HepG2 (cell line): ENCODE measurements around the gene MLLT10. TPM values are rescaled to one million over a fixed set of nuclear protein-coding genes. Genes with fewer than 3 reads are reported as not detected.

ENCODE experiments used
- ATAC-seq: fragments of 200-7000 bp; cut with Tn5 transposase; 3 replicates; pipeline ENCODE4 v1.9.1; 2020; ENCODE audit warnings: mild to moderate bottlenecking, moderate library complexity
- BruUV-seq: library from RNA; stranded (reverse); fragments of 400-500 nt; replicated peaks from 2 replicates; lab custom pipeline; 2021; lab: Mats Ljungman, UMichigan
- CTCF ChIA-PET: fragments of 300-600 bp; formaldehyde crosslinking; extraction: SDS; loops from one replicate; lab custom pipeline; 2021; ENCODE audit warnings: low total read pairs, inconsistent platforms, low intra/inter-chr PET ratio; lab: Yijun Ruan, JAX
- POLR2A ChIA-PET: fragments of 350-600 bp; sonication (Branson Sonifier 250); formaldehyde crosslinking; loops from one replicate; lab custom pipeline; 2020; ENCODE audit warnings: antibody characterized with exemption, inconsistent platforms; lab: Yijun Ruan, JAX
- DNase-seq: peaks from one replicate; pipeline ENCODE4 v3.0.0-alpha.2; 2015; ENCODE audit warnings: low spot score
- FAIRE-seq: peaks from 3 replicates; lab custom pipeline; 2011; peaks lifted over from hg19 to GRCh38; lab: Jason Lieb, UNC
- H2AFZ ChIP-seq: one replicate; pipeline ENCODE4 v1.6.1; 2011; ENCODE audit warnings: low read length, inconsistent platforms
- H3K27ac ChIP-seq: fragments of 300-600 bp; 3 replicates; pipeline ENCODE4 v1.8.0; 2011; ENCODE audit warnings: mixed run types, mild to moderate bottlenecking, mixed read lengths, low read length, inconsistent platforms; ENCODE audit not compliant: insufficient read depth; ENCODE audit errors: extremely low read length
- H3K27me3 ChIP-seq, 2 experiments: fragments of 200-600 bp in 1 of 2; 2 replicates in 1 of 2; 3 replicates in 1 of 2; pipeline versions ENCODE4 v1.6.0 to v1.8.0; 2011; ENCODE audit warnings: low read length in 2 of 2, mild to moderate bottlenecking in 2 of 2, moderate library complexity in 2 of 2, inconsistent platforms in 1 of 2; ENCODE audit not compliant: insufficient read depth in 2 of 2, control insufficient read depth in 1 of 2
- H3K36me3 ChIP-seq, 2 experiments: fragments of 200-600 bp in 1 of 2; replicated peaks in 1 of 2; 2 replicates in 1 of 2; 3 replicates in 1 of 2; pipeline versions ENCODE4 v1.5.1 to v1.8.0; 2011; ENCODE audit warnings: low read length in 2 of 2, inconsistent platforms in 1 of 2; ENCODE audit not compliant: insufficient read depth in 2 of 2, control insufficient read depth in 1 of 2
- H3K4me1 ChIP-seq: 2 replicates; pipeline ENCODE4 v1.5.1; 2012; ENCODE audit warnings: low read length, inconsistent platforms; ENCODE audit not compliant: insufficient read depth
- H3K4me2 ChIP-seq: 2 replicates; pipeline ENCODE4 v1.6.0; 2011; ENCODE audit warnings: low read depth, low read length, inconsistent platforms
- H3K4me3 ChIP-seq, 3 experiments: fragments of 200-600 bp in 1 of 3; sonication (generic), shearing (Covaris generic) in 1 of 3; replicated peaks in 1 of 3; 2 replicates each; pipeline ENCODE4 v1.5.1; 2011 to 2016; ENCODE audit warnings: low read length in 3 of 3, inconsistent platforms in 2 of 3, low read depth in 2 of 3, mild to moderate bottlenecking in 2 of 3, control low read depth in 1 of 3, mixed read lengths in 1 of 3; ENCODE audit not compliant: insufficient read depth in 1 of 3
- H3K79me2 ChIP-seq: one replicate; pipeline ENCODE4 v1.6.1; 2011; ENCODE audit warnings: low read length, inconsistent platforms; ENCODE audit not compliant: insufficient read depth
- H3K9ac ChIP-seq: 2 replicates; pipeline ENCODE4 v1.6.0; 2011; ENCODE audit warnings: mild to moderate bottlenecking, low read depth, low read length, inconsistent platforms; ENCODE audit not compliant: insufficient read depth
- H3K9me3 ChIP-seq: 2 replicates; pipeline ENCODE4 v1.5.1; 2012; ENCODE audit warnings: mild to moderate bottlenecking, low read length
- H4K20me1 ChIP-seq: 2 replicates; pipeline ENCODE4 v1.6.0; 2011; ENCODE audit warnings: inconsistent platforms, mild to moderate bottlenecking, low read length, moderate library complexity; ENCODE audit not compliant: insufficient read depth
- ADNP ChIP-seq: sonication (generic); formaldehyde crosslinking; IDR thresholded peaks from 2 replicates; pipeline ENCODE4 v1.4.0; 2020; ENCODE audit warnings: missing genetic modification reagents
- GMEB1 ChIP-seq: sonication (generic); formaldehyde crosslinking; IDR thresholded peaks from 2 replicates; pipeline ENCODE4 v1.5.1; 2020; ENCODE audit warnings: missing genetic modification reagents, mild to moderate bottlenecking, borderline replicate concordance
- HDAC2 ChIP-seq: sonication (generic); formaldehyde crosslinking; IDR thresholded peaks from 2 replicates; pipeline ENCODE4 v1.4.0; 2020; ENCODE audit warnings: missing genetic modification reagents
- IRF1 ChIP-seq: sonication (generic); formaldehyde crosslinking; IDR thresholded peaks from 2 replicates; pipeline ENCODE4 v1.4.0; 2020; ENCODE audit warnings: low read depth, mild to moderate bottlenecking, missing genetic modification reagents
- IRX3 ChIP-seq: sonication (generic); formaldehyde crosslinking; IDR thresholded peaks from 2 replicates; pipeline ENCODE4 v1.8.1; 2023; ENCODE audit warnings: mild to moderate bottlenecking, low read depth, missing genetic modification reagents, borderline replicate concordance
- ISL2 ChIP-seq: sonication (generic); formaldehyde crosslinking; IDR thresholded peaks from 2 replicates; pipeline ENCODE4 v1.5.0; 2020; ENCODE audit warnings: missing genetic modification reagents
- NFYC ChIP-seq: IDR thresholded peaks from 2 replicates; pipeline ENCODE4 v1.6.1; 2016; ENCODE audit warnings: missing genetic modification reagents, missing compliant biosample characterization
- PAWR ChIP-seq: sonication (generic); formaldehyde crosslinking; IDR thresholded peaks from 2 replicates; pipeline ENCODE4 v1.4.0; 2020; ENCODE audit warnings: missing genetic modification reagents, mild to moderate bottlenecking, borderline replicate concordance
- SNAPC4 ChIP-seq: sonication (generic); formaldehyde crosslinking; IDR thresholded peaks from 2 replicates; pipeline ENCODE4 v1.4.0; 2020; ENCODE audit warnings: mild to moderate bottlenecking, missing genetic modification reagents
- TP53 ChIP-seq: sonication (generic); formaldehyde crosslinking; conservative IDR thresholded peaks from 2 replicates; pipeline ENCODE4 v1.4.0; 2020; ENCODE audit warnings: missing genetic modification reagents
- ZBTB38 ChIP-seq: sonication (generic); formaldehyde crosslinking; IDR thresholded peaks from 2 replicates; pipeline ENCODE4 v1.5.1; 2020; ENCODE audit warnings: mild to moderate bottlenecking, missing genetic modification reagents
- ZXDC ChIP-seq: sonication (generic); formaldehyde crosslinking; IDR thresholded peaks from 2 replicates; pipeline ENCODE4 v1.5.0; 2020; ENCODE audit warnings: mild to moderate bottlenecking, missing genetic modification reagents
- WGBS: methylation state at CpG from one replicate; pipeline ENCODE4 v1.1.6; 2017; ENCODE audit warnings: low lambda C conversion rate; 5-methylcytosine and 5-hydroxymethylcytosine counted together
- in situ Hi-C: cut with HindIII; loops from 2 replicates; pipeline ENCODE4 v1.10.0; 2017; ENCODE audit warnings: low pct_unique_long_range_greater_than_20kb; ENCODE audit not compliant: extremely low pct_ligation_motif_present
- intact Hi-C: fragments of 100-400 bp; cut with micrococcal nuclease; formaldehyde crosslinking; loops from one replicate; pipeline ENCODE4 v1.10.0; 2022; ENCODE audit not compliant: unreplicated experiment
- polyA plus RNA-seq, 8 experiments: library from polyadenylated mRNA; depleted of rRNA in 3 of 8; stranded (reverse) in 7 of 8; unstranded in 1 of 8; fragments of >200 nt; fragmentation: Illumina TruSeq in 4 of 8; extraction: Trizol in 4 of 8; gene quantifications; 2 replicates each; pipeline versions ENCODE4 v1.2.1 to v1.2.3, GENCODE V29; 2011 to 2016; ENCODE audit warnings: low read depth in 4 of 8, missing spikeins in 1 of 8, mixed read lengths in 1 of 8; ENCODE audit not compliant: insufficient read depth in 1 of 8
- total RNA-seq, 5 experiments: library from RNA; depleted of rRNA; stranded (reverse); fragments of >200 nt; fragmentation: Illumina TruSeq; extraction: Trizol; gene quantifications; 2 replicates each; pipeline ENCODE4 v1.2.3, GENCODE V29; 2016; ENCODE audit warnings: low read depth in 1 of 5

The MLLT10 gene
- total and polyA plus RNA-seq, 2 of the 13 experiments (the other 11 are each of a cell fraction or from before 2014, with no cell fraction given), result 51.3 to 84.1 TPM

GRCh38 chr10:21756707-21757106 lies 222.7 kb downstream of the MLLT10 start:
- no peak for DNase-seq
- whole genome bisulfite sequencing, result 81% methylated on average over 8 of the region's 12 CpGs
- Histone ChIP-seq H3K9ac (no peak overlapping the region), H4K20me1 (no peaks in the 10 kb centered on the region), H3K4me1 (peaks cover 18% of the 10 kb centered on the region), H2AFZ (no peak overlapping the region), H3K9me3 (no peaks in the 10 kb centered on the region), H3K4me3 (no peak overlapping the region), H3K36me3 (no peaks in the 10 kb centered on the region), H3K27ac (no peak overlapping the region), H3K79me2 (no peaks in the 10 kb centered on the region), H3K4me2 (no peak overlapping the region), H3K27me3 (no peaks in the 10 kb centered on the region)
- no TSS peak for BruUV-seq
- no peak for ATAC-seq
- TF ChIP-seq ZBTB38 (CRISPR knock-in tag) (no peak), IRX3 (CRISPR knock-in tag) (no peak), GMEB1 (no peak), ADNP (no peak), ISL2 (no peak), IRF1 (CRISPR knock-in tag) (no peak), PAWR (CRISPR knock-in tag) (no peak), NFYC (CRISPR knock-in tag) (no peak), TP53 (CRISPR knock-in tag) (no peak), ZXDC (CRISPR knock-in tag) (no peak), SNAPC4 (CRISPR knock-in tag) (no peak), HDAC2 (no peak)
- POLR2A ChIA-PET, result no interaction called here
- in situ Hi-C loops (no loop called here), intact Hi-C loops (no loop called here)
- CTCF ChIA-PET, result no interaction called here
- no peak for FAIRE-seq
